GM18861 (cell line): ENCODE data around the gene LIX1.
A peak's percentile ranks its signal among the peaks of the same experiment; 100 is the strongest.
"Not testable (repeated sequence)": the region's sequence is repeated elsewhere in the genome, so short reads cannot be mapped to it uniquely, and the experiment has no call there.

Experiments
- ATAC-seq: cut with Tn5 transposase; IDR thresholded peaks from one replicate; pipeline ENCODE4 v1.9.1; 2021; ENCODE audit not compliant: unreplicated experiment

Gene LIX1

GRCh38 chr5:97105501-97106215 lies 36.8 kb downstream of the LIX1 start:
- no peak for ATAC-seq

DNA sequence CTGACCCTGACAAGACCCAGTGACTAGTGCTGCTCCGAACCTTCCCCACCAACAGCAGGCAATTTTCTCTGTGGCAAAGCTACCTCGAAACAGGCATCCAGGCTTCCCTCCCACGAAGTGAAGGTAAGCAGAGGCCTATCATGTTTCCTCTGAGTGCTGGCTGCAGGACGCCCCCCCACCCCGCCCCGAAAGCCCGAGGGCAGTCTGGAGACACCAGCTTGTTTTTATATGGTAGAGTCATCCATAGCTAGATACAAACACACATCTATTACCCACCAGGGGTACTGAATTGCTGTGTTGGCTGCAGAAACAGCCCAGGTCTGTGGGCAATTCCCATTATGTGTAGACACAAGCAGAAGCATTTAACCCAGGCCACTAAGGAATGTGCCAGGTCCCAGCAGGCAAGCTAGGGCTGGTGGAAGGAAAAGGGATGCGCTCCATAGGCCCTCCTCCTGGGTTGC lies 40.4 kb downstream of the LIX1 start:
- no peak for ATAC-seq

DNA sequence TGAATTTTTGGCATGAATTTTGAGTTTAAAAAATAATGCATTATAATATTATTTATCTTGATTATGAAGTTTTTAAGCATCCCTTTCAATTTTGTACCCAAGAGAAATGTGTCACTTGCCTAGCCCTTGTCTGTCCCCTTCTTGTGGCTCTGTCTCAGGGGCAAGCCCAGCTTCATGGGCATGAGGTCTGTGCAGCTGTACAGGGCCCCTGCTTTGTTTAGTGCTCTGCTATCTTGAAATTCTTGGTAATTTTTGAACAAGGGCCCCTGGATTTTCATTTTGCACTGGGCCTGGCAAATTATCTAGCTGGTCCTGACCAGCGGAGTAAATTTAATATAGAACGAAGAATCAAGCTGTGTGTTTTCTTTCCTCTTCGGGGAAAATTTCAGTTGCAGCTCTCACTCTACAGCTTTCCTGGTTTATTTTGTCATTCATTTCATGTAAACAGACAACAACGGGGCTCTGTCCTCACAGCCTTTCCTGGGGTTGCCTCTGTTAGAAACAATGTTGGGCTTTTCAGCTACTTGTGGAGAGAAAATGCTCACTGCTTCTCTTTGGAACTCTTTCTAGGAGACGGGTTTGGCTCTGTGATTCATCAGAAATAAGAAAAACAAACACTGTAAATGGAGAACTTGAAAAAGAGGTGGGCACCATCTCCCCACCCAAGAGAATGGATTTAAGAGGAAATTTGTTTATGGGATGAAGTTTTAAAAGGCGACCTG lies 41.1 kb downstream of the LIX1 start:
- no peak for ATAC-seq

DNA sequence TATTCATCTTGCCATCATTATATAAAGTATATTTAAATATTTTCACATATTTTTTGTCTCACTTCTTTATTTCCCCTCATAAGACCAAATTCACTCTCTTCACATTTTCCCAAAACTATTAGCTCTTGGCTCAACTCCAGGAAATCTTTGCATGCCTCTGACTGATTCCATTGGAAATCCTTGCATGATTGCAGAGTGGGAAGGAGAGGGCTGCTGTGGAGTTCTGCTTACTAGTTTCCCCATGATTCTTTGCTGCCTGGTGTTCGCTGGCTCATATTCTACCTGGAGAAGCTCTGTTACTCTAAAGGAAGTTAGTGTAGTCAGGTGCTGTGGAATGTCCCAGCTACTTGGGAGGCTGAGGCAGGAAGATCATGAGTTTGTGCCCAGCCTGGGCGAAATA lies 41.9 kb downstream of the LIX1 start:
- no peak for ATAC-seq

DNA sequence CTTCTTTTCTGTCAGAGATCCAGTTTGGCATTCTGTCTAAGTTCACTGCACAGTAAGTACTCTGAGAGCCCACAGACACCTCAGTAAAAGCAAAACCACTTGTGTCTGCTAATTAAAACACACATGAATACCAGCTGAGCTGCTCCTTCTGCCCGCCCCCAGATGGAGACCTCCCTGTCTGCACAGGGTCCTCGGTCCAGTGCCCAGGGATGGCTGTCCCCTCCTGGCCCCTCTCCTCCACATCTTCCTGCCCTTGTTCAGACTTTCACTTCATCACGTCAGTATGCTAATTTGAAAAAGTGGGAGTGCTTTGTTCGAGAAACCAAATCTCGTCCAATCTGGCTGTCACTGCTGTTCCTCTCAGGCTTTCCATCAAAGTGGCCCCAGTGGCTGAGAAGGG lies 43.5 kb downstream of the LIX1 start:
- ATAC-seq = no peak

DNA sequence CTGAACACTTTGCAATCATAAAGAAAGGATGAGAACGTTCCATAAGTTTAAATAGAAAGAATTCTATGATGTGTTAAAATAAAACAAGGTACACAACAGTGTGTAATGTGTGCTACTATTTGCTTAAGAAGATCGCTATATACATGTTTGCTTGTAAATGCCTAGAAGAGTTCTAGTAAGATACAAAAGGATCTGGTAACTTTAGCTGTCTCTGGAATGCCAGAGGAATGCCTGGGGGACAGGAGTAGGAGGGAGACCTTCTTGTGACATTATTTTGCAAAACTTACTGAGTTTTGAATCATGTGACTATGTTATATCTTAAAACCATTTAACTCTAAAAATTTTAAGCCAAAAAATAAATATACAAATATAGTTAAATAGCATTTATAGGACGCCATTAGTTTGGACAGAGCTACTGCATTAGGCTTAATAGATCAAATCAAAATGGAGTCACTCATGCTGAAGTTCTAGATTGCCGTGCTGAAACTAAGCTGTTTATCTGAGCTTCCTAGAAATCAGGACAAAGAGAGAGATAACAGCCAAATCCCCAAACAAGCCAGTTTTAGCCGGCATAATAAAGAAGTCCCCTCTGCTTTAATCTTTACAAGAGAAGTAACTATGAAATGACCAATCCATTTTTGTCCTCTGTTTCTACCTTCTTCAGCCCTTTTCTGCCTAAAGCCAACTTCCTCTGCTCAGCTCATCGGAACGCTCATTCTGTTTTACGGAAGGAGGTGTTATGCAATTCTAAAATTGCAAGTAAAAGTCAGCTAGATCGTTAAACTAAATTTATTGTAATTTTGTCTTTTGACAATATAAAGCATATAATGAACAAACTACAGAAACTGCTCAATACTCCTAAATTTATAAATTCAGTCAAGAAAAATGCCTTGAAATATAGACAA lies 44.8 kb downstream of the LIX1 start:
- ATAC-seq = no peak

DNA sequence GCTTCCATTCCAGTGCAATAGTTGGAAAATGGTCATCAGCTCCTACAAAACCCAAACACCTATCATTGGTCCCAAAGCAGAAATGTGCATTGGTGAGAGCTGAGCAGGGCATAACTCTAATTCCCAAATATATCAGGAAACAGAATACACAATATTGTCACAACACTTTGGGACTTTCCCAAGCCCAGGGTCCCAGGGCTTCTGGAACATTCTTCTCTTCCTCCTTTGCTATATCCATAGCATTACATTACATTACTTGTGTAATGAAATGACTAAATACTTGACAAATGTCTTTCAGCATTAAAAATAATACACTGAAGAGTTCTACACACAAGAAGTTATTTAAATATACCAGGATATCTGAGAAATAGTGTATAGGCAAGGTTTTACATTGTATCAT lies 45.6 kb downstream of the LIX1 start:
- no peak for ATAC-seq

DNA sequence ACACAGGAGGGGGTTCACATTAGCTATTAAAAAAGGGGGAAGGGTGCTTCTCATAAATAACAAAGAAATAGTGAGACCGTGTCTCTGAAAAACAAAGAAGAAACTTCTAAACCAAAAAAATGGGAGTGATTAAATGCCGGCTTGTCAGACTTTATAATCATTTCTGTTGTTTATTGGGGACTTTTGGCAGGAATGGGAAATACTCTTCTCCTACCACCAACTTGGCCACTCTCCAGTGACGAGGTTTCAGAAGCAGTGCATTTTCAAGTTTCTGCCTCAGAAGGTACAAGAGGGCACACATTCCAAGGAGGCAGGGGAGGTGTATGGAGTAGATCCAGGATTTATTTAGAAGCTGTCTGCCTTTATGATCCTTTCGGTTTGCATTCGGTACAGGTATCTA lies 46.2 kb downstream of the LIX1 start:
- ATAC-seq = no peak

DNA sequence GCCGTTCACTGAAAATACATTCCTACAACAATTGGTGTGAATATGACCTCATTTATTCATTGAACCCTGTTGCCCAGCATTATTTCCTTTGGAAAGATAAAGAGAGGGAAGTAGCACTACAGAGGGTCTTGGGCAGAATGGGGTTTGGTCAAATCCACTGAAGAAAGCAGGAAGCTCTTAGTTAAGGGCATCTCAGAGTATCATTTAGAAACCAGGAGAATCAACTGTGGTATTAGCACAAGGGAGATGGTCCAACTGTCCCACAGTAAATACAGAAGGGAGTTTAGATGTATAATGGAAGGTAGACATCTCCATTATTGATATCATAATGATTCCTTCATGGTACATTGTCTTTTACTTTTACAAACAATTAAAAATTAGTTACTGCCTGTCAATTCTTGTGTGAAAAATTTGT lies 47.1 kb downstream of the LIX1 start:
- ATAC-seq = peak; percentile 9

- ATAC-seq = peak; percentile 99
These were observed 47.7 kb downstream of the LIX1 start for GRCh38 chr5:97094579-97095317.

DNA sequence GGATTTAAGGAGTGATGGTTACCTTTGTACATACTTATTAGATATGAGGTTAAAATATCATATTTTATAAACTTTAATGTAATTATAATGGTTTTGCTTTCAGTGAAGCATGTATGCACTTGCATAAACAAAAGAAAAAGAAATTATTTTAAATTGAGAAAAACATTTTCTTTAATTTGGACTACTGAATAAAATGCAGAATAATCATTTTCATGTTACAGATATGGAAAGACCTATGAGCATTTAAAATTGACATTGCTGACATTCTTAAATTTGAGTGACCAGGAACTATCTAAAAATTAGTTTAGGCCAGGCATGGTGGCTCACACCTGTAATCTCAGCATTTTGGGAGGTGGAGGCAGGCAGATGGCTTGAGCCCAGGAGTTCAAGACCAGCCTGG lies 49.2 kb downstream of the LIX1 start:
- no peak for ATAC-seq

GRCh38 chr5:97090944-97091343 lies 51.5 kb downstream of the LIX1 start:
- no peak for ATAC-seq

DNA sequence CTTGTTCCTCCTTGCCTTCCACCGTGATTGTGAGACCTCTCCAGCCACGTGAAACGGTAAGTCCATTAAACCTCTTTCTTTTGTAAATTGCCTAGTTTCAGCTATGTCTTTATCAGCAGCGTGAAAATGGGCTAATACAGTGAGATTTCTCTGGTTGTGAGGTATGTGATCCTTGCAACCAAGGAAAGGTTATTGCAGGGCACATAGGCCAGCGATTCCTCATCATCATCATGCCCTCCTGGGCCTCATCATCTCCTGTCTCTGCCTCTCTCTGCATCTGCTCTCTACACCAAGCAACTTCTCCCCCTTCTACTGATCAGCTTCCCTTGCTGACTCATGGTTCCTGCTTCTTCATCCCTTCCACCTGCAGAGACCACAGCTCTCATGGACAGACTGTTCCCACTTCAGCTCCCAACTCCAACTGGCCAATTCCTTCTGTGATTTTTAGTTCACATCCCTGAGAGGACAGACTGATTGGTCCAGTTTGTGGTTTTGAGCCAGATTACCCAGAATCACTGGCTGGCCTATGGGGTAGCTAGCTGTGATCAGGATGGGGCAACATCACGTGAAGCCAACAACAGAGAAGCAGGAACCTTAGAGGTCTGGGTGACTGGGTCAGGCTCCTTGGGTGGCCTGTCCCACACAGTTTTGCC lies 53.1 kb downstream of the LIX1 start:
- ATAC-seq = no peak

- no peak for ATAC-seq
These were observed 53.6 kb downstream of the LIX1 start for GRCh38 chr5:97088774-97089148.

- ATAC-seq = no peak
These were observed 55.3 kb downstream of the LIX1 start for GRCh38 chr5:97087138-97087537.

DNA sequence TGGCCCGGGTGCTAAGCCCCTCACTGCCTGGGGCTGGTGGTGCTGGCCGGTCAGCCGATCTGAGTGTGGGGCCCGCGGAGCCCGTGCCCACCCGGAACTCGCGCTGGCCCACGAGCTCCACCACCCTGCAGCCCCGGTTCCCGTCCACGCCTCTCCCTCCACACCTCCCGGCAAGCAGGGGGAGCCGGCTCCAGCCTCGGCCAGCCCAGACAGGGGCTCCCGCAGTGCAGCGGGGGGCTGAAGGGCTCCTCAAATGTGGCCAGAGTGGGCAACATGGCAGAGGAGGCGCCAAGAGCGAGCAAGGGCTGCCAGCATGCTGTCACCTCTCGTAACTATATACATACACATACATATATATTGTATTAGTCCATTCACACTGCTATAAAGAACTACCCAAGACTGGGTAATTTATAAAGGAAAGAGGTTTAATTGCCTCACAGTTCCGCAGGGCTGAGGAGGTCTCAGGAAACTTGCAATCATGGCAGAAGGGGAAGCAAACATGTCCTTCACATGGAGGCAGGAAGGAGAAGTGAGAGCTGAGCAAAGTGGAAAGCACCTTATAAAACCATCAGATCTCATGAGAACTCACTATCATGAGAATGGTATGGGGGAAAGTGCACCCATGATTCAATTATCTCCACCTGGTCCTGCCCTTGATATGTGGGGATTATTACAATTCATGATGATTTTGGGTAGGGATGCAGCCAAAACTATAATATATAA lies 56.8 kb downstream of the LIX1 start:
- ATAC-seq = no peak

DNA sequence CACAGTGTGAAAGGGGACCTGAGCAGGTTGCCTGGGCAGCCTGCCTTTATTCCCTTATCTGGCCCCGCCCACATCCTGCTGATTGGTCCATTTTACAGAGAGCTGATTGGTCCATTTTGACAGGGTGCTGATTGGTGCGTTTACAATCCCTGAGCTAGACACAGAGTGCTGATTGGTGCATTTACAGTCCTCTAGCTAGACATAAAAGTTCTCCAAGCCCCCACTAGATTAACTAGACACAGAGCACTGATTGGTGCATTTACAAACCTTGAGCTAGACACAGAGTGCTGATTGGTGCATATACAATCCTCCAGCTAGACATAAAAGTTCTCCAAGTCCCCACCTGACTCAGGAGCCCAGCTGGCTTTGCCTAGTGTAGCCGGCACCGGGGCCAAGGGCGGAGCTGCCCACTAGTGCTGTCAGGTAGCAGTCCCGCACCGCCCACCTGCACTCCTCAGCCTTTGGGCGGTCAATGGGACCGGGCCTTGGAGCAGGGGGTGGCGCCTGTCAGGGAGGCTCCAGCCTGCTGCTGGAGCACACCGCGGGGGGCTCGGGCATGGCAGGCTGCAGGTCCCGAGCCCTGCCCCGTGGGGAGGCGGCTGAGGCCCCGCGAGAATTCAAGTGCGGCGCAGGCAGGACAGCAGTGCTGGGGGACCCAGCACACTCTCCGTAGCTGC lies 57.5 kb downstream of the LIX1 start:
- ATAC-seq = not testable (repeated sequence)

DNA sequence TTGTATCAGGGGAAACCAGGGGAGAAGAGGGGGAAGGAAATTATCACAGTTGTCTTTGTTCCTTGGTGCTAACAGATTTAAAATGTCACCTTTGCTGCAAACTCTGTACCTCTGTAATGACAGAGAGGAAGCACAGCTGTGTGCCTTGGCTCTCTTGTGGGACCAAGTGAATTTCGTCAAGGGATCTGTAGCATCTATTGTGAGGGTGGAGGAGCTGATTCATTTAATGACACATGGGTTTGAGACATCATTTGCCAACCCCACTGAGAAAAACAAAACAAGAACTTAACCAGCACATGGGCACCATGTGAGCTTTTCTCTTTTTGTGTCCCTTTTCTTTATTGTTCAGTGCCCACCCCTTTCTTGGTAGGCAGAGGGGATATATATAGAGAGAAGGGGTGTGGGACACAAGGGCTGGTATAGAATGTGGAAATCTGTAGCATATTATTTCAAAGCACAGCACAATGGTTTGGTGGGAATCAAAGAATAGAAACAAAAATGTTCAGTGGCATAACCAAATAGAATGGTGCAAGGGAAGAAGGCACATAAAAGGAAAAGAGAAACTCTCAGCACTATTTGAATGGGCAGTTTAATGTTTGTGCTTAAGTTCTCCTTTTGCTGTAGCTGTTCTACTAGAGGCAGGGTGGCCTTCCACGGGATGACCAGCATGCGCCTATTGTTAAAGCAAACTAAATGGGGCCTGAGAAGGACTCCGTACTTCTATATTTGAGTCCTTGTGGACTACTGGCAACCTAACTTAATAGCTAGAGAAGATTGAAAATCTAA lies 63.3 kb downstream of the LIX1 start:
- no peak for ATAC-seq
